Measurements from ENCODE around the gene FA2H. TPM values are rescaled to one million over a fixed set of nuclear protein-coding genes. Genes with fewer than 3 reads are reported as not detected.

The FA2H gene
- total RNA-seq, 1 donor from 2014 or later = not detected

GRCh38 chr16:74807052-74807646 is 32.5 kb upstream of the FA2H start:
- no peak overlapping the region for H3K27ac Mint-ChIP-seq (ENCODE audit: unreplicated experiment)
- no peak overlapping the region for H3K4me3 Mint-ChIP-seq (ENCODE audit: unreplicated experiment)
- peaks cover 4% of the 10 kb centered on the region for H3K36me3 Mint-ChIP-seq (ENCODE audit: low read depth, unreplicated experiment)
- peaks cover 2% of the 10 kb centered on the region for H3K27me3 Mint-ChIP-seq (ENCODE audit: unreplicated experiment)
- no peak for DNase-seq (ENCODE audit: low spot score)
- no peak for TF ChIP-seq CTCF (IDR thresholded peaks at IDR 0.05; ENCODE audit: unreplicated experiment)
- H3K4me1 Mint-ChIP-seq (ENCODE audit: unreplicated experiment) = no peaks in the 10 kb centered on the region
- H3K9me3 Mint-ChIP-seq (ENCODE audit: unreplicated experiment) = no peaks in the 10 kb centered on the region

GRCh38 chr16:74800216-74800871 is 25.7 kb upstream of the FA2H start:
- Mint-ChIP-seq H3K4me1 (ENCODE audit: unreplicated experiment) (no peaks in the 10 kb centered on the region), H3K9me3 (ENCODE audit: unreplicated experiment) (no peaks in the 10 kb centered on the region), H3K27ac (ENCODE audit: unreplicated experiment) (no peak overlapping the region), H3K4me3 (ENCODE audit: unreplicated experiment) (no peak overlapping the region), H3K36me3 (ENCODE audit: low read depth, unreplicated experiment) (no peaks in the 10 kb centered on the region), H3K27me3 (ENCODE audit: unreplicated experiment) (no peaks in the 10 kb centered on the region)
- no peak for TF ChIP-seq CTCF (IDR thresholded peaks at IDR 0.05; ENCODE audit: unreplicated experiment)
- no peak for DNase-seq (ENCODE audit: low spot score)

- H3K4me1 Mint-ChIP-seq (ENCODE audit: unreplicated experiment) = no peaks in the 10 kb centered on the region
- H3K4me3 Mint-ChIP-seq (ENCODE audit: unreplicated experiment) = no peak overlapping the region
- no peak for TF ChIP-seq CTCF (IDR thresholded peaks at IDR 0.05; ENCODE audit: unreplicated experiment)
- H3K9me3 Mint-ChIP-seq (ENCODE audit: unreplicated experiment) = no peaks in the 10 kb centered on the region
- no peaks in the 10 kb centered on the region for H3K27me3 Mint-ChIP-seq (ENCODE audit: unreplicated experiment)
- no peaks in the 10 kb centered on the region for H3K36me3 Mint-ChIP-seq (ENCODE audit: low read depth, unreplicated experiment)
- no peak overlapping the region for H3K27ac Mint-ChIP-seq (ENCODE audit: unreplicated experiment)
- no peak for DNase-seq (ENCODE audit: low spot score)
Measured at GRCh38 chr16:74797414-74797813, 22.8 kb upstream of the FA2H start.

GRCh38 chr16:74795104-74795503 is 20.5 kb upstream of the FA2H start:
- H3K27ac Mint-ChIP-seq (ENCODE audit: unreplicated experiment) = no peak overlapping the region
- no peaks in the 10 kb centered on the region for H3K27me3 Mint-ChIP-seq (ENCODE audit: unreplicated experiment)
- H3K9me3 Mint-ChIP-seq (ENCODE audit: unreplicated experiment) = no peaks in the 10 kb centered on the region
- no peak overlapping the region for H3K4me3 Mint-ChIP-seq (ENCODE audit: unreplicated experiment)
- no peaks in the 10 kb centered on the region for H3K4me1 Mint-ChIP-seq (ENCODE audit: unreplicated experiment)
- DNase-seq (ENCODE audit: low spot score) = no peak
- no peaks in the 10 kb centered on the region for H3K36me3 Mint-ChIP-seq (ENCODE audit: low read depth, unreplicated experiment)
- TF ChIP-seq CTCF (IDR thresholded peaks at IDR 0.05; ENCODE audit: unreplicated experiment) = no peak

- no peaks in the 10 kb centered on the region for H3K4me1 Mint-ChIP-seq (ENCODE audit: unreplicated experiment)
Measured at GRCh38 chr16:74794668-74795067, 20.0 kb upstream of the FA2H start.

More at GRCh38 chr16:74794668-74795067, 20.0 kb upstream of the FA2H start:
- no peak for DNase-seq (ENCODE audit: low spot score)
- H3K36me3 Mint-ChIP-seq (ENCODE audit: low read depth, unreplicated experiment) = no peaks in the 10 kb centered on the region
- H3K9me3 Mint-ChIP-seq (ENCODE audit: unreplicated experiment) = no peaks in the 10 kb centered on the region
- no peak overlapping the region for H3K27ac Mint-ChIP-seq (ENCODE audit: unreplicated experiment)
- H3K27me3 Mint-ChIP-seq (ENCODE audit: unreplicated experiment) = no peaks in the 10 kb centered on the region
- H3K4me3 Mint-ChIP-seq (ENCODE audit: unreplicated experiment) = no peak overlapping the region
- TF ChIP-seq CTCF (IDR thresholded peaks at IDR 0.05; ENCODE audit: unreplicated experiment) = no peak

Data from endothelial cell (in vitro differentiated cells).